HG03039 (cell line): Measurements from ENCODE around the gene EXOSC10.
"Not testable (repeated sequence)": the region's sequence is repeated elsewhere in the genome, so short reads cannot be mapped to it uniquely, and the experiment has no call there.

ENCODE experiments used
- ATAC-seq: cut with Tn5 transposase; IDR thresholded peaks from one replicate; pipeline ENCODE4 v1.9.1; 2021; ENCODE audit warnings: mild to moderate bottlenecking, moderate library complexity; ENCODE audit not compliant: unreplicated experiment

Gene EXOSC10

DNA sequence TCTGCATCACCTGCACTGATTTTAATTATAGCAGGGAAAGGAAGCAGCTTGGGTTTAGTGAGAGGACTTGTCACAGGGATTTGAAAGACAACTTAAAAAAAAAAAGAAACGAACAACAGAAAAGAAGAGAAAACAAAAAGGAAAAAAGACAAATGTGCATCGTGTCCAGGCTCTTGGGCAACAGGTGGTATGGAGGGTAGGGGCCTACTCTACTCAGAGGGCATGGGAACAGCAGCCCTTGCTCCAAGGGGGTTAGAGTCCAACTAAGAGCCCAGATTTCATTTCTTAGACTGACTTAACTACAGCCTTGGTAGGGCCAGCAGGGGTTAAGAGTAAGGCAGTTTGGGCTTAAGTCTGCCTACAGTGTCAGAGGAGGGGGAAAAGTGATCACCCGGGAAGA, 15.3 kb upstream of the EXOSC10 start:
- ATAC-seq: no peak

DNA sequence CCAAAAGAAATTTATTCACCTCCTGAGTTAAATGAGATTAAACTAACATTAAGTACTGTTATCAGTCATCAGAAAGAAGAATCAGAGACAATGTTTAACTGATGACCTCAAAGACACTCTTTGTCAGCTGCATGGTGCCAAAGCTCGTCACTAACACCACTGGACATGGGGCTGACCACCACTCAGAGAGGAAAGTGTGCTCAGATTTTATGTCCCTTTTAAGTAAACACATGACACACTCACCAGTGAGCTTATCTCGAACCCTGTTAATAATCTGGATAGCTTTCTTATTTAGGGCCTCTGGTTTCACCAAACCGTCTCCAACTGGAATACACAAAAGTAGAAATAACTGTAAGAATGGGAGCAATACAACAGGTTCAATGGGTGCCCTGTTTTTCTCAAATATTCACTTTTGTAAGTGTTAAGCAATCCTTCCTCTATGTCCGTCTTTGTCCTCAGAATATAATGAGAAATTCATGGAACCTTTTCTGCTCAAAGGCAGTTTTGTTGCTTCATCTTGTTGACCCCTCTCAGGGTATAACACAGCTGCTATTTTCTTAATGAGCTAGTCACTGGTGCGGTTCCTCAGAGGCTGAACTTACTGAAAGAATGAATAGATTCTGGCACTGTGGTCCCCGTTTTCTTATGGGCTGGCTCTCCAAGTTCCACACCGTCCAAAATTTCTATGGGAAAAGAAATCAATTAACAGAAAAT, 9.5 kb upstream of the EXOSC10 start:
- ATAC-seq: no peak

DNA sequence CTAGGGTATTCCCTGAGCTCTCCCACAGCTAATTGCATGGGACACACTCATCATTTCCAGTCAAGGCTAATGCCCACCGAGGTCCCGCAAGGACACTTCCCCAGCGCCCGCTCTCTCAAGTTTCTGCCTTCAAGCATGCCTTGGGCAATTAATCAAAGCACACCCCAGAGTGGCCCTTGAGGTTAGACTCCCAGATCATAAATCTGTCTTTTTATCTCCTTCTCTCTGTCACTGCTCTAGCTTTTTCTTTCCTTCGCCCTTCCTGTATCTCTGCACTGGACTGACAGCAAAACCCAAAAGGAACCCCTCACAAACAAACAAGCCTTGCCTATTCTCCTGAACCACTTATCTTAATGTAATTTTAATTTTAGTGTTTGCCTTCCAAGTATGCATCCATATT, 7.9 kb upstream of the EXOSC10 start:
- no peak for ATAC-seq

- no peak for ATAC-seq
Observed at GRCh38 chr1:11105586-11105985, 5.9 kb upstream of the EXOSC10 start.

DNA sequence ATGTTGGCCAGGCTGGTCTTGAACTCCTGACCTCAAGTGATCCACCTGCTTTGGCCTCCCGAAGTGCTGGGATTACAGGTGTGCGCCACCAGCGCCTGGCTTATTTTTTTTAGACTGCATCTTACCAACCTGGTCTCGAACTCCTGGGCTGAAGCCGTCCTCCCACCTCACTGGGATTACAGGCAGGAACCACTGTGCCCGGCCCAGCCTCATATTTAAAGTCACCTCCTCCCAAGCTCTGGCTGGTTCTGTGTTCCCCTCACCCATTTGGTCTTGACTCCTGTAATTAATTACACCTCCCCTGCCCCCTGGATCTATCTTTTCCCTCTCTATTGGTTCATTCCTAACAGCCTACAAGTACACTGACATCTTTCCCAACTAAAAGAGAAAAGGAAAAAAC, 1.7 kb upstream of the EXOSC10 start:
- ATAC-seq: no peak

DNA sequence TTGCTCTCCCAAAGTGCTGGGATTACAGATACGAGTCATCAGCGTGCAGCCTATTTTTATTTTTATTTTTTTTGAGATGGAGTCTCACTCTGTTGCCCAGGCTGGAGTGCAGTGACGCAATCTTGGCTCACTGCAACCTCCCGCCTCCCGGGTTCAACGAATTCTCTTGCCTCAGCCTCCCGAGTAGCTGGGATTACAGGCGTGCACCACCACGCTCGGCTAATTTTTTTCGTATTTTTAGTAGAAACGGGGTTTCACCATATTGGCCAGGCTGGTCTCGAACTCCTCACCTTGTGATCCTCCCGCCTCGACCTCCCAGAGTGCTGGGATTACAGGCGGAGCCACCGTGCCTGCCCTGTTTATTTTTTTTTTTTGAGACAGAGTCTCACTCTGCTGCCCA, 1.1 kb upstream of the EXOSC10 start:
- not testable (repeated sequence) for ATAC-seq

DNA sequence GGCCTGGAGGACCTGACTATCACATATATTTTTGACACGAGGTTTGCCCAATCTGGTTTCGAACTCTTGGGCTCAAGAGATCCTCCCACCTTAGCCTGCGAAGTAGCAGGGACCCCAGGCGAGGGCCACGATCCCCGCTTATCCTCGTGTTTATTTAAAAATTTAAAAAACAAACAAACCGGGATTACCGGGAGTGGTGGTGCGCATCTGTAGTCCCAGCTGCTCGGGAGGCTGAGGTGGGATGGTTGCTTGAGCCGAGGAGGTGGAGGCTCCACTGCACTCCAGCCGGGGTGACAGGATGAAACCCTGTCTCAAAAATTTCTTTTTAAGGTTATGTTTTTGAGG, 452 bp upstream of the EXOSC10 start:
- ATAC-seq: no peak

DNA sequence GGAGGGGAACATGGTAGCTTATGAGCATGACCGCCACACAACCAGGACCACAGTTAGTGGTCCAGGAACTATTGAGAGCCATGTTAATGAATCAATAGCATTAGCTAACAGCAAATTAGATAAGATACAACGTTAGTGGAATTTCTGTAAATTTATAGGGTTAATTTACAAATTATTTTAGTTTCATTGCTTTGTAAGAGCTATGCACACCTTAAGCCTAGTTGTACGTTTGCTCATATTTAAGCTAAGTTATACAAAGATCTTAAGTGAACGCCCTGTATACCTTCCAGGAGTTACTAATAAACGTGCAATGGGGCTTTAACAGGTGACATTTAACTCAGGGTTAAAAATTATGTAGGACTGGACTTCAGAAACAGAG, 749 bp downstream of the EXOSC10 start:
- no peak for ATAC-seq

GRCh38 chr1:11083784-11084183, 15.9 kb downstream of the EXOSC10 start:
- ATAC-seq: not testable (repeated sequence)

- no peak for ATAC-seq
Observed at GRCh38 chr1:11080931-11081330, 18.7 kb downstream of the EXOSC10 start.

- no peak for ATAC-seq
Observed at GRCh38 chr1:11078631-11079030, 21.0 kb downstream of the EXOSC10 start.

DNA sequence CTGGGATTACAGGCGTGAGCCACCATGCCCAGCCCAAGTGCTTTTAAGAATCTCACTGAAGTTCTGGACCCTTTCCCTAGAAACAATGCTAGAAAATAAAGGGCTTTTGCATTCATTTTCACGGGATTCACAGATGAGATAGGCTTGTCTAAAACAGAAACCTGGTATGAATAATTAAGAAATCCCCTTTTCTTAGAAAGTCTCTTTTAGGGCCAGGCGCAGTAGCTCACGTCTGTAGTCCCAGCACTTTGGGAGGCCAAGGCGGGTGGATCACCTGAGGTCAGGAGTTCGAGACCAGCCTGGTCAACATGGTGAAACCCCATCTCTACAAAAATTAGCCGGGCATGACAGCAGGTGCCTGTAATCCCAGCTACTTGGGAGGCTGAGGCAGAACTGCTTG, 26.3 kb downstream of the EXOSC10 start:
- ATAC-seq: not testable (repeated sequence)

GRCh38 chr1:11072216-11072917, 27.3 kb downstream of the EXOSC10 start:
- no peak for ATAC-seq

DNA sequence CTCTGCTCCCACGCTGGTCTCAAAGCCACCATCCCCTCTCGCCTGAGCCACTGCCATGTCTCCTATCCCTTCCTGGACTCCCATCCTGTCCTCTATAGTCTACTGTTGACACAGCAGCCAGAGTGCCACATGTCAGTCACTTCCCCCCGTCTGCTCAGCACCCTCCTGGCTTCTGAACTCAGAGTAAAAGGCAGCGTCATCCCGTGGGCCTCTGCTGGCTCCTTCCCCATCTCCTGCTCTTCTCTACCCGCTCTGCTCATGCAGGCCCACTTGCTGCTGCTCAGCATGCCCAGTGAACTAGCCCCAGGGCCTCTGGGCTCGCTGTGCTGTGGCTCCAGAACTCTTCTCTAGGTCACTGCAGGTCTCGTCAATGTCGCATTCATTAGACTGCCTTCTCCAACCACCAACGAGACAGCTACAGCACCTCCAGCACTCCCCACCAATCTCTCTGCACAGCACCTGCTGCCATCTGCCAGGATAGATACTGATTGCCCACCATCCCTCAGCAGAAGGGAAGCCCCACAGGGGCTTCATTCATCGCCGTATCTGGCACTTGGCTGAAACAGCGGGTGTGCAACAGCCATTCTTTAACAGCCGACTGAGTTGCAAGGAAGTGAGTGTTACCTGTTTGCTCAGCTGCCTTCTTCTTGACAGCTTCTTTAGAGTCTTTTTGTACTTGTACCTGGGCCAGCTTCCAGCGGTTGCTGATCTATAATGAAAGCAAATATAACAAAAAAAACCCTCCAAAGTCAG, 28.0 kb downstream of the EXOSC10 start:
- ATAC-seq: no peak

- no peak for ATAC-seq
Observed at GRCh38 chr1:11070876-11071275, 28.8 kb downstream of the EXOSC10 start.

DNA sequence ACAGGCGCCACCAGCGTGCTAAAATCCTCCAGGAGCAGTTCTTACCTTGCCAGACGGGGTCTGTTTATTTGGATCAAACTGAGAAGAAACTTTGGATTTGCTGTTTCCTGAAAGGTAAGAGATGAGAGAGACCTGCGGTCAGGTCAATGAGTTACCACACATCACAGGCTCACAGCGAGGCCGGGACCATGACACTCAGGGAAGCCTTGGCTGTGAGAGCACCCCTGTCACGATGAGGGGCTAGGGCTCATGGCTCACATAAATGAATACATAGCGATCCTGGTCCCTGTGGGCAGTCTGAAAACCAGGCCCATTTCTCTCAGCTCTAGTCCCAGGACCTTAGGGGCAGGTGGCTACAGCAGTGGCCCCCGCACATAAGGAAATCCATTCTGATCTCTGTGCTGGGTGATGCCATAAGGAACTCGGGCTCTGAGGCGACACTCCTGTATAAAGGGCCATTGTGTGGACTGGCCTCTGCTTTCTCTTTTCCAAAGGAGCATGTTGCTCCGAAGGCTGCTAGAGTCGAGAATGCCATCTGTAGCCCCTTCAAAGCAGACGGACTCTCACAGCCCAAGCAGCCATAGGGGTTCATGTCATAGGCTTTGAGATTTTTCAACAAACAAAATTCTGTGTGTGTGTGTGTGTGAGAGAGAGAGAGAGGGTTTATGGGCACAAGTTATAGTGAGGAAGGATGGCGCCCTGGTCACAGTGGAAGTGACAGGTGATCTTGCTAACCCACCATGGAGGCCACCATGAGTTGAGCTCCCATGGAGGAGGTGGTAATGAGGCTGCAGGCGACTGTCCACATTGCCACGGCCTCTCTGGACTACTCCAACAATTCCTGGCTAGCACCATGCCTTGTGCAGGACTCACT, 30.8 kb downstream of the EXOSC10 start:
- ATAC-seq: no peak

DNA sequence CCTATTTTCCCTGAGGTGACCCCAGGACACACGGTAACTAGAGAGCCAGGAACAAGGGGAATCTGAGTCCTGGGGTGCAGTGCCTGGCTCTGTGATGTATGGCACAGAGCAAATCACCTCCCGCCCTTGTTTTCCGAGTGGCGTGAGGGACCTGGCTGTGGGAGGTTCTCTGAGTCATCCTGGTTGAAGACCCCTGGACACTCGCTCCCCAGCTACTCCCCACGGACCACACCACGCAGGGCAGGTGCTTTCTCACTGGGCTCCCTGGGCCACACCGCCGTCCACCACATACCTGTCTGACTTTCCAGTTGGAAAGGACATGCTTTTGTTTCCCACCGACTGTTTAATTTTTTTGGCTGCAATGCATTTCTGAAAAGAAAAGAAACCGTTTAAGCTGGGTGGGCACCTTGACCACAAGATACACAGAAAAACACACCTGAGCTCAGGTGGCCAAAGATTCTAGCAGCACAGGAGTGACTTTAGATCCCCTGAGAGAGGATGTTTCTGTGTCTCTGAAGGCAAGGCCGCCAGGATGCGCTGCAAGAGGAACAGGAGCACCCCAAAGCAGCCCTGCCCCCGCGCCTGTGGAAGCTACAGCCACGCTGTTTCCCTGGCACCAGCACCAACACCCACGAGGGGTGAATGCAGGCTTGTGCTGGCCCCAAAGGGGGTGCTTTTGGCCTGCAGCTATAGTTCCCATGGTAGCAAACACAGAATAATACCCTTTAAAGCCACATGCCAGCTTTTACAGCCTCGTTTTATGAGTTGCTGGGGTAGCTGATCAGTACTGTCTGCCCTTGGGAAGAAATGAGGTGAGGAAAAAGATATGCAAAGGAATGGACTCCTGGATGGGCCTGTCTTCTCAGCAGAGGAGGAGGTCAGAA, 31.7 kb downstream of the EXOSC10 start:
- no peak for ATAC-seq

DNA sequence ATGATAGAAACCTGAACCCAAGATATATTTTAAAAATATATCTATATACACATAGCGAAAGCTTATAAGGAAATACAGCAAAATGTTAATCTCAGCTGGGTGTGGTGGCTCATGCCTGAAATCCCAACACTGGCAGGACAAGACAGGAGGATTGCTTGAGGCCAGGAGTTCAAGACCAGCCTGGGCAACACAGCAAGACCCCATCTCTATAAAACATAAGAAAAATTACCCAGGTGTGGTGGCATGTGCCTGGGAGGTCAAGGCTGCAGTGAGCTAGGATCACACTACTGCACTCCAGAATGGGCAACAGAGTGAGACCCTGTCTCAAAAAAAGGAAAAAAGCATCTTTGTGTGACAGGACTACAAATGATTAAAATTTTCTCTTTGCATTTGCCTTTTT, 33.9 kb downstream of the EXOSC10 start:
- no peak for ATAC-seq

DNA sequence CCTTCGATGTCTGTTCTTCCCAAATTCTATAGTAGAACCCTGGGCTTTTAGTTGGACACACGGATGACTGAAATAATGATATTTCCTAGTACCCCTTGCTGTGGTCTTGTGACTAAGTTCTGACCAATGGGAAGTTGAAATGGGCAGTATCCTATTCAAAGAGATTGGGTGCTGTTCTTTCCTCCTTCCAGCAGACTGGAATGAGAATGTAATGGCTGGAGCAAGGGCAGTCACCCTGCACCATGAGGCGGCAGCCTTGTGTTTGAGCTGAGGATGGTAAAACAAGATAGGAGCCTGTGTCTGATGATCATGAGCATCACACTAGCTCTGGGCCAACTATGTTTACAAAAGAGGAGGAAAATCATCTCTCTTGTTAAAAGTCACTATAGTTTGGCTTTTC, 34.7 kb downstream of the EXOSC10 start:
- ATAC-seq: no peak

GRCh38 chr1:11063937-11064537, 35.6 kb downstream of the EXOSC10 start:
- ATAC-seq: not testable (repeated sequence)
